ENCODE data around the gene GNAQ. TPM values are rescaled to one million over a fixed set of nuclear protein-coding genes. Genes with fewer than 3 reads are reported as not detected.

Gene GNAQ
- total and polyA plus RNA-seq, 2 of the 4 experiments (the other 2 are of a cell fraction), result 23.1 to 50.7 TPM

GRCh38 chr9:78070521-78070920, 38.9 kb upstream of the GNAQ start:
- Histone ChIP-seq H2AK9ac (replicated peaks; ENCODE audit: low read depth, low read length, poor library complexity) (no peak overlapping the region), H3K18ac (ENCODE audit: low read depth, low read length) (no peak overlapping the region), H3K4ac (ENCODE audit: low read depth, low read length) (no peak overlapping the region), H2BK5ac (ENCODE audit: low read depth, low read length, poor library complexity, severe bottlenecking) (no peak overlapping the region), H3K23ac (ENCODE audit: low read depth, low read length) (no peak overlapping the region), H2BK120ac (ENCODE audit: low read depth, low read length) (no peak overlapping the region), H3K36me3 (ENCODE audit: control insufficient read depth, insufficient read depth, low read length) (no peaks in the 10 kb centered on the region), H4K20me1 (ENCODE audit: insufficient read depth, low read length) (no peaks in the 10 kb centered on the region), H3K9ac (ENCODE audit: low read depth, low read length) (no peak overlapping the region), H4K91ac (ENCODE audit: insufficient read depth, low read depth, low read length) (no peak overlapping the region), H2AFZ (replicated peaks; ENCODE audit: low read length, poor library complexity) (no peak overlapping the region), H2AK5ac (ENCODE audit: low read depth, low read length) (no peak overlapping the region), H3K14ac (replicated peaks; ENCODE audit: low read depth, low read length) (no peak overlapping the region), H3K9me3 (ENCODE audit: control insufficient read depth, insufficient read depth, low read length) (no peaks in the 10 kb centered on the region; the same call in 1 of the 2 replicates), H3K79me1 (ENCODE audit: low read depth in 1 of 2, low read length in 2 of 2) (no peaks in the 10 kb centered on the region), H2BK15ac (ENCODE audit: low read depth, low read length) (no peak overlapping the region), H3K9me1 (ENCODE audit: insufficient read depth, low read length) (no peaks in the 10 kb centered on the region), H3K4me3 (ENCODE audit: insufficient read depth, low read depth, low read length) (no peak overlapping the region), H4K8ac (ENCODE audit: low read depth in 2 of 2, low read length in 2 of 2) (no peak overlapping the region), H3K4me2 (ENCODE audit: low read depth, low read length) (no peak overlapping the region), H3K27me3 (ENCODE audit: control insufficient read depth, insufficient read depth, low read length) (no peaks in the 10 kb centered on the region), H3K4me1 (ENCODE audit: control insufficient read depth, insufficient read depth, low read length) (no peaks in the 10 kb centered on the region), H4K5ac (ENCODE audit: low read depth, low read length) (no peak overlapping the region), H3K56ac (ENCODE audit: extremely low read depth, insufficient read depth, low read length) (no peak overlapping the region), H2BK20ac (ENCODE audit: low read depth, low read length) (no peak overlapping the region), H3K27ac (ENCODE audit: insufficient read depth, low read length) (no peak overlapping the region)
- WGBS, 2 experiments (ENCODE audit: extremely low coverage in 2 of 2, insufficient read length in 1 of 2), result no CpG with 5 or more reads among the region's 2 CpGs
- in situ Hi-C loops (cut with MboI; ENCODE audit: low sequenced_read_pairs) (no loop called here), dilution Hi-C loops (cut with HindIII; ENCODE audit: low sequenced_read_pairs, unreplicated experiment) (no loop called here), intact Hi-C loops (cut with micrococcal nuclease) (no loop called here)
- CTCF ChIA-PET, result no interaction called here
- no peak for TF ChIP-seq FOS (IDR thresholded peaks at IDR 0.05; ENCODE audit: low read depth, low read length)
- DNase-seq (no peak), ATAC-seq (ENCODE audit: low read depth) (no peak)
- POLR2A ChIA-PET (ENCODE audit: unreplicated experiment), result no interaction called here
- no TSS peak for BruUV-seq (replicated peaks)

Data from IMR-90 (cell line).